ENCODE measurements around the gene ABHD6. TPM values are rescaled to one million over a fixed set of nuclear protein-coding genes. Genes with fewer than 3 reads are reported as not detected.

ABHD6 gene
- total and polyA plus RNA-seq, 8 donors: 4.3 to 22.8 (median 8.0) TPM

DNA sequence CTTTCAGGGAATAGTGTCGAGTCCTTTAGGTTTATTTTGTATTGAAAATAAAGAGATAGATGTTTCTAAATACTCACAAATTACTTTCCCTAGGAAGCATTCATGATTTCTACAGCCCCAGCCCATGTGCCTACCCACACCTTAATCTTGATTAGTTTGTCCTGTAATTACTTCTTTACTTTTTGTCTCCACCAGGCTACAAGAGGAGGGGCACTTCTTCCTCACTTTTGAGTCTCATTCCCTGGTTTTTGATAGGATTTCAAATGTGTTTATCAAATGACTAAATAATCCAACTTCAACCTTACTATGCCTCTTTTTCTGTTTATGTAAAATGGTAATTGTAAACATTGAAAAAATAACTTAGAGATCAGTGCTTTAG lies 96.9 kb downstream of the ABHD6 start:
- Histone ChIP-seq H3K4me3 (peak overlapping the region in 3 of 4 donors; percentile 83 to 97 (median 96)), H3K27me3 (no peaks in the 10 kb centered on the region), H3K27ac (peak overlapping the region in 4 of 5 donors; percentile 71 to 86 (median 86)), H3K9me3 (no peaks in the 10 kb centered on the region), H3K36me3 (peaks cover 0 to 2% (median 0%) of the 10 kb centered on the region in 4 donors), H3K4me1 (peaks cover 10 to 56% (median 32%) of the 10 kb centered on the region in 4 donors)
- TF ChIP-seq POLR2AphosphoS5 (IDR thresholded peaks at IDR 0.05): no peak
- no peak for TF ChIP-seq POLR2A (IDR thresholded peaks at IDR 0.05)
- TF ChIP-seq EP300 (IDR thresholded peaks at IDR 0.05): no peak
- no peak for TF ChIP-seq CTCF (IDR thresholded peaks at IDR 0.05)
- no peak for DNase-seq
- WGBS, 5 donors: 50 to 75% (median 65%) methylated on average over 1 of the region's 1 CpG
- intact Hi-C loops (cut with DNase I; ENCODE audit: low total_unique reads): loop anchor here (10.0 kb wide), 1 partner anchor 160 kb away; the partner anchor contains the start of gene KCTD6

- no peak overlapping the region for H3K4me3 ChIP-seq
- peaks cover 10 to 56% (median 32%) of the 10 kb centered on the region in 4 donors for H3K4me1 ChIP-seq
- peak overlapping the region; percentile 36 to 86 (median 85) for H3K27ac ChIP-seq
- H3K9me3 ChIP-seq: no peaks in the 10 kb centered on the region
- no peaks in the 10 kb centered on the region for H3K27me3 ChIP-seq
- peaks cover 0 to 10% (median 3%) of the 10 kb centered on the region in 4 donors for H3K36me3 ChIP-seq
- 28 to 39% (median 33%) methylated on average over 1 of the region's 1 CpG for WGBS, 5 donors
- DNase-seq: no peak
- intact Hi-C loops (cut with DNase I; ENCODE audit: low total_unique reads): loop anchor here (10.0 kb wide), 1 partner anchor 159 kb away; the partner anchor contains the start of gene KCTD6
- TF ChIP-seq POLR2AphosphoS5 (IDR thresholded peaks at IDR 0.05) (no peak), POLR2A (IDR thresholded peaks at IDR 0.05) (no peak), EP300 (IDR thresholded peaks at IDR 0.05) (no peak), CTCF (IDR thresholded peaks at IDR 0.05) (no peak)
These were observed 98.0 kb downstream of the ABHD6 start for GRCh38 chr3:58335652-58335947.

GRCh38 chr3:58336135-58336882 lies 98.7 kb downstream of the ABHD6 start:
- no peak for DNase-seq
- H3K4me1 ChIP-seq: peaks cover 10 to 59% (median 34%) of the 10 kb centered on the region in 4 donors
- TF ChIP-seq POLR2AphosphoS5 (IDR thresholded peaks at IDR 0.05) (no peak), CTCF (IDR thresholded peaks at IDR 0.05) (no peak), POLR2A (IDR thresholded peaks at IDR 0.05) (no peak), EP300 (IDR thresholded peaks at IDR 0.05) (no peak)
- peak overlapping the region in 3 of 5 donors; percentile 18 to 86 (median 85) for H3K27ac ChIP-seq
- 96 to 97% (median 96%) methylated on average over 3 of the region's 3 CpGs for WGBS, 5 donors
- H3K36me3 ChIP-seq: peaks cover 0 to 14% (median 4%) of the 10 kb centered on the region in 4 donors
- H3K9me3 ChIP-seq: no peaks in the 10 kb centered on the region
- intact Hi-C loops (cut with DNase I; ENCODE audit: low total_unique reads): loop anchor here (10.0 kb wide), 1 partner anchor 158 kb away; the partner anchor contains the start of gene KCTD6
- no peak overlapping the region for H3K4me3 ChIP-seq
- no peaks in the 10 kb centered on the region for H3K27me3 ChIP-seq

DNA sequence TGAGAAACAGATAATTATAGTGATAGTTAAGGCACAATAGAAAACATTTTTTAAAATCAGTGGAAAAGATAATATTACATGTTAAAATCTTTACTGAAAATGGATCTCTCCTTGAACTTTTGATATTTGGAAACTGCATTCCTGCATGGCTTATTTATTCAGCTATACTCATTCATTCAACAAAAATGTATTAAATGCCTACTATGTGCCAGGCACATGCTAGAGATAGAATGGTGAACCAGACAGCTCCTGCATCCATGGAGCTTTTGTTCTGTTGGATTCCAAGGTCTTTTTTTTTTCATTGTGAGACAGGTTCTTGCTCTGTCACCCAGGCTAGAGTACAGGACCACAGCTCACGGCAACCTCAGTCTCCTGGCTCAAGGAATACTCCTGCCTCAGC lies 99.6 kb downstream of the ABHD6 start:
- Histone ChIP-seq H3K27ac (peak overlapping the region in 1 of 5 donors; percentile 86), H3K4me3 (no peak overlapping the region), H3K9me3 (no peaks in the 10 kb centered on the region), H3K36me3 (peaks cover 0 to 16% (median 5%) of the 10 kb centered on the region in 4 donors), H3K4me1 (peaks cover 7 to 53% (median 33%) of the 10 kb centered on the region in 4 donors), H3K27me3 (no peaks in the 10 kb centered on the region)
- TF ChIP-seq POLR2AphosphoS5 (IDR thresholded peaks at IDR 0.05) (no peak), EP300 (IDR thresholded peaks at IDR 0.05) (no peak), POLR2A (IDR thresholded peaks at IDR 0.05) (no peak)
- intact Hi-C loops (cut with DNase I; ENCODE audit: low total_unique reads): loop anchor here (10.0 kb wide), 1 partner anchor 158 kb away; the partner anchor contains the start of gene KCTD6
- DNase-seq: no peak
- WGBS, 5 donors: 93 to 100% (median 100%) methylated on average over 1 of the region's 1 CpG
